Measurements from ENCODE around the gene SMARCB1.

The SMARCB1 gene

GRCh38 chr22:23801886-23802377 lies 15.2 kb downstream of the SMARCB1 start:
- DNase-seq = no peak

- no peak for DNase-seq
Measured at GRCh38 chr22:23803001-23803819, 16.4 kb downstream of the SMARCB1 start.

GRCh38 chr22:23804781-23805291 lies 18.1 kb downstream of the SMARCB1 start:
- peak in 4 of 56 donors; percentile 16 to 57 (median 18) for DNase-seq

- no peak for DNase-seq
Measured at GRCh38 chr22:23806837-23807236, 20.1 kb downstream of the SMARCB1 start.

GRCh38 chr22:23812378-23812777 lies 25.6 kb downstream of the SMARCB1 start:
- DNase-seq = no peak

- no peak for DNase-seq
Measured at GRCh38 chr22:23815541-23816155, 28.9 kb downstream of the SMARCB1 start.

- DNase-seq = peak in 20 of 56 donors; percentile 5 to 73 (median 26)
Measured at GRCh38 chr22:23816156-23816976, 29.6 kb downstream of the SMARCB1 start.

GRCh38 chr22:23817146-23817545 lies 30.4 kb downstream of the SMARCB1 start:
- DNase-seq = no peak

- no peak for DNase-seq
Measured at GRCh38 chr22:23818541-23818940, 31.8 kb downstream of the SMARCB1 start.

GRCh38 chr22:23820748-23821211 lies 34.0 kb downstream of the SMARCB1 start:
- DNase-seq = no peak

- DNase-seq = peak in 8 of 56 donors; percentile 20 to 42 (median 31)
Measured at GRCh38 chr22:23822101-23822671, 35.4 kb downstream of the SMARCB1 start.

GRCh38 chr22:23823331-23823791 lies 36.6 kb downstream of the SMARCB1 start:
- no peak for DNase-seq

GRCh38 chr22:23824476-23825245 lies 37.9 kb downstream of the SMARCB1 start:
- no peak for DNase-seq

- no peak for DNase-seq
Measured at GRCh38 chr22:23825246-23825905, 38.6 kb downstream of the SMARCB1 start.

GRCh38 chr22:23826510-23827350 lies 40.0 kb downstream of the SMARCB1 start:
- no peak for DNase-seq

- no peak for DNase-seq
Measured at GRCh38 chr22:23827351-23827995, 40.7 kb downstream of the SMARCB1 start.

GRCh38 chr22:23828800-23829680 lies 42.3 kb downstream of the SMARCB1 start:
- peak in 4 of 56 donors; percentile 19 to 34 (median 26) for DNase-seq
